Measurements from ENCODE around the gene TUBG1. TPM values are rescaled to one million over a fixed set of nuclear protein-coding genes. Genes with fewer than 3 reads are reported as not detected.
"Not testable (repeated sequence)": the region's sequence is repeated elsewhere in the genome, so short reads cannot be mapped to it uniquely, and the experiment has no call there.

TUBG1 gene
- total RNA-seq, 4 donors from 2014 or later, result 7.9 to 39.4 (median 23.9) TPM

GRCh38 chr17:42603318-42603717 is 6.2 kb upstream of the TUBG1 start:
- no peaks in the 10 kb centered on the region for H3K36me3 ChIP-seq
- H3K4me1 ChIP-seq, result peaks cover 5 to 7% of the 10 kb centered on the region in 2 donors
- no peak overlapping the region for H3K4me3 ChIP-seq
- H3K27me3 ChIP-seq, result no peaks in the 10 kb centered on the region
- no peak for DNase-seq
- intact Hi-C loops (cut with DNase I; ENCODE audit: low total_unique reads), result no loop called here
- H3K27ac ChIP-seq, result no peak overlapping the region
- TF ChIP-seq CTCF (IDR thresholded peaks at IDR 0.05) (no peak), POLR2A (IDR thresholded peaks at IDR 0.05) (no peak)
- no peaks in the 10 kb centered on the region for H3K9me3 ChIP-seq

GRCh38 chr17:42607769-42608168 is 1.7 kb upstream of the TUBG1 start:
- intact Hi-C loops (cut with DNase I; ENCODE audit: low total_unique reads), result no loop called here
- DNase-seq, result no peak
- H3K4me1 ChIP-seq, result peaks cover 5 to 7% of the 10 kb centered on the region in 2 donors
- H3K9me3 ChIP-seq, result no peaks in the 10 kb centered on the region
- peak overlapping the region in 1 of 2 donors; percentile 89 for H3K4me3 ChIP-seq
- TF ChIP-seq CTCF (IDR thresholded peaks at IDR 0.05), result no peak
- H3K27ac ChIP-seq, result peak overlapping the region in 1 of 2 donors; percentile 91
- H3K36me3 ChIP-seq, result no peaks in the 10 kb centered on the region
- H3K27me3 ChIP-seq, result no peaks in the 10 kb centered on the region

GRCh38 chr17:42608305-42609181 is 940 bp upstream of the TUBG1 start:
- Histone ChIP-seq H3K27ac (peak overlapping the region; percentile 91 to 96), H3K9me3 (no peaks in the 10 kb centered on the region), H3K4me3 (peak overlapping the region; percentile 89 to 97), H3K4me1 (peaks cover 5 to 7% of the 10 kb centered on the region in 2 donors), H3K27me3 (no peaks in the 10 kb centered on the region), H3K36me3 (no peaks in the 10 kb centered on the region)
- intact Hi-C loops (cut with DNase I; ENCODE audit: low total_unique reads), result no loop called here
- no peak for DNase-seq
- TF ChIP-seq POLR2A (IDR thresholded peaks at IDR 0.05) (no peak), CTCF (IDR thresholded peaks at IDR 0.05) (peak in 1 of 4 experiments; percentile 23)

- peak overlapping the region; percentile 65 to 77 for H3K27ac ChIP-seq
- DNase-seq; H3K27me3 ChIP-seq; H3K9me3 ChIP-seq; H3K36me3 ChIP-seq; H3K4me1 ChIP-seq; intact Hi-C loops (cut with DNase I; ENCODE audit: low total_unique reads): not testable (repeated sequence)
- peak overlapping the region; percentile 89 to 97 for H3K4me3 ChIP-seq
Measured at GRCh38 chr17:42609814-42610801, 625 bp downstream of the TUBG1 start.

GRCh38 chr17:42612013-42612412 is 2.5 kb downstream of the TUBG1 start:
- Histone ChIP-seq H3K4me1 (peaks cover 0 to 3% of the 10 kb centered on the region in 2 donors), H3K36me3 (no peaks in the 10 kb centered on the region), H3K9me3 (no peaks in the 10 kb centered on the region), H3K4me3 (no peak overlapping the region), H3K27ac (no peak overlapping the region), H3K27me3 (no peaks in the 10 kb centered on the region)
- TF ChIP-seq POLR2A (IDR thresholded peaks at IDR 0.05) (no peak), CTCF (IDR thresholded peaks at IDR 0.05) (no peak)
- no peak for DNase-seq
- intact Hi-C loops (cut with DNase I; ENCODE audit: low total_unique reads), result no loop called here
